Measurements from ENCODE around the gene FAM20C.

FAM20C gene

GRCh38 chr7:211033-211714 lies 18.8 kb downstream of the FAM20C start:
- no peak for DNase-seq

DNA sequence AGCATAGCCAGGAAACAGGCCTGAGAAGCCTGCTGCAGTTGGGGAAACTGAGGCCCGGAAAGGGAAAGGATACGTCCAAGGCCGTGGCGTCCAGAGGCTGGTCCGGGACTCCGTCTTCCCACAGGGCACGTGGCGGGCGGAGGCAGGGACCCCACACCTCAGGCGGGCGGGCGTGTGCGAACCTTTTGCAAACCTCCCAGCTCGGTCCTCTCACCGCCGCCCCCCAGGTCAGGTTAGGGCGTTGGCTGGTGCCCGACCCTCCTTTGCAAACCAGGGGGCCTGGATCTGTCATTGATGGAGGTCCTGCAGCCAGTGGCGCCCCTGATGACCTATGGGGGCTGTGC lies 19.3 kb downstream of the FAM20C start:
- no peak for DNase-seq

- DNase-seq, result no peak
Observed at GRCh38 chr7:212754-213153, 20.4 kb downstream of the FAM20C start.

- no peak for DNase-seq
Observed at GRCh38 chr7:213324-213993, 21.1 kb downstream of the FAM20C start.

GRCh38 chr7:214410-215212 lies 22.2 kb downstream of the FAM20C start:
- no peak for DNase-seq

DNA sequence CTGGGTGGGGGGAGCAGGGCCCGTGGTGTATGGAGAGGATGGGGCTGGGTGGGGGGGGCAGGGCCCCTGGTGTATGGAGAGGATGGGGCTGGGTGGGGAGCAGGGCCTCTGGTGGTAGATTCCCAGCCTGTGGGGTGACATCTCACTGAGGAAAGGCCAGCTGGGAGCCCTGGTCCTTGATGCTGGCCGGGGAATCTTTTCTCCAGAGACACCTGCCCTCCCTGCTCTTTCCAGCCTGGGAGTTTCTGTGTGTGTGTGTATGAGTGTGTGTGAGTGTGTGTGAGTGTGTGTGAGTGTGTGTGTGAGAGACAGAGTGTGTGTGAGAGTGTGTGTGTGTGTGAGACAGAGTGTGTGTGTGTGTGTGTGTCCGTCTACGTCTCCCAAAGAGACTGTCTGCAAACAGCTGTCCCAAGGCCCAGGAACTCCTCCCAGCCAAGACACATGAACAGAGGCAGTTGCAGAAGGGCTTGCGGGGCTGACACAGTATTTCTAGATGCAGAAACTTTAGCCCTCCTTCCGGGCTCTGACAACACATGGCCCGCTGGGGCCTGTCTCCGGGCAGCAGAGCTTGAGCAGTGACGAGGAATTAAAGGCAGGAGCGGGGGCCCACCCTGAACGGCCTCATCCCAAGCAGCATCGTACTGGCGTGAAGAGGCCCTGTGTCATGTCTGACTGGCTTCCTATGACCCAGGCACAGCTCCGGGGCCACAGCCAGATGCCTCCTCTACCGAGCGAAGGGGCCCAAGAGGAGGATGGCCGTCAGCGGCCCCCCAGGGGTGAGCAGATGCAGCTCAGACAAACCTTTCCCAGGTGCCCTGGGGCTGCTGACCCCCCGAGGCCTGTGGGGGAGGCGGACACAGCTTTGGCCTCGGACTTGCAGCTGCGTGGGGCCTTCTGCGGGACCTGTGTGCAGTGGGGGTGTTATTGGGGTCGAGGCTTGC lies 24.3 kb downstream of the FAM20C start:
- DNase-seq, result no peak

DNA sequence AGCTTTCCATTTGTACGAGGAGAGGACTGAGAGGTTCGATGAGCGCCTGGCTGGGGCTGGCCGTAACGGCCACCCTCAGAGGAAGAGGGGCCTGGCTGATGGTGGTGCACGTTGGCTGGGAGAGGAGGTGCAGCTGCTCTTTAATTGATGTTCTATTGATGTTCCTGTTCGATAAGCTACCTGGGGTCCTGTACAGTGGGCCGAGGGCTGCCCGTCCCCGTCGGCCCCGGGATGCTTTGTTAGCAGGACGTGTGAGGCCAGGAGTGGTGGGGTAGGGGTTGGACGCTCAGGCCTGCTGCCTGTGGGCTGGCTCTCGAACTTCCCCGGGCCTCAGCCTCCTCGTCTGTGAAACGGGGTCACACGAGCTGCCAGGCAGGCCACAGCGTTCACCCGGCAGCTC lies 25.4 kb downstream of the FAM20C start:
- DNase-seq, result no peak

GRCh38 chr7:218316-218715 lies 25.9 kb downstream of the FAM20C start:
- DNase-seq, result no peak

DNA sequence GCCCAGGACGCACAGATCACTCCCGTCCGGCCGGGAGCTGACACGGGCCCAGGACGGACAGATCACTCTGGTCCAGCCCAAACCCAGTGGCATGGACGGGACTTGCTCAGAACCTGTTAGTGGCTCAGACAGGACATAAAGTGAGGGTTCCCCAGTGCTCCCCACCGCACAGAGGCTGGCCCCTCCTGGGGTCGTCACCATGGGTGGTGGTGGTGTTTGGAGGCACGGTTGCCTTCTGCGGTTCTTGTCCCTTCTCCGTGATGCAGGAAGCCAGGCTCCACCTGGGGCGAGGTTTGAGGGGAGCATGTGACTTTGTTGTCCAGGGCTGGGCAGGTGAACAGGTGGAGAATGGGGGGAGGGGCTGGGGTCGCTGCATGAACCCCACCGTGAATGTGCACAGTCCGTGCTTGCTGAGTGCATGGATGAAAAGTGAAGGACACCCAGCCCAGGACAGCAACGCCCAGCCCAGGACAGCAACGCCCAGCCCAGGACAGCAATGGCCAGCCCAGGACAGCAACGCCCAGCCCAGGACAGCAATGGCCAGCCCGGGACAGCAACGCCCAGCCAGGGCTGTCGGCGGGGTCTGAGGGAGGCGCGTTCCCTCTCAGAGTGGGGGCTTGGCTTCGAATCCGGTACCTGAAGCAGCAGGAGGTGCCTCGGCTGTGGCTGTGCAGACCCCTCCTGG lies 26.7 kb downstream of the FAM20C start:
- DNase-seq, result no peak

GRCh38 chr7:219581-220150 lies 27.3 kb downstream of the FAM20C start:
- no peak for DNase-seq

DNA sequence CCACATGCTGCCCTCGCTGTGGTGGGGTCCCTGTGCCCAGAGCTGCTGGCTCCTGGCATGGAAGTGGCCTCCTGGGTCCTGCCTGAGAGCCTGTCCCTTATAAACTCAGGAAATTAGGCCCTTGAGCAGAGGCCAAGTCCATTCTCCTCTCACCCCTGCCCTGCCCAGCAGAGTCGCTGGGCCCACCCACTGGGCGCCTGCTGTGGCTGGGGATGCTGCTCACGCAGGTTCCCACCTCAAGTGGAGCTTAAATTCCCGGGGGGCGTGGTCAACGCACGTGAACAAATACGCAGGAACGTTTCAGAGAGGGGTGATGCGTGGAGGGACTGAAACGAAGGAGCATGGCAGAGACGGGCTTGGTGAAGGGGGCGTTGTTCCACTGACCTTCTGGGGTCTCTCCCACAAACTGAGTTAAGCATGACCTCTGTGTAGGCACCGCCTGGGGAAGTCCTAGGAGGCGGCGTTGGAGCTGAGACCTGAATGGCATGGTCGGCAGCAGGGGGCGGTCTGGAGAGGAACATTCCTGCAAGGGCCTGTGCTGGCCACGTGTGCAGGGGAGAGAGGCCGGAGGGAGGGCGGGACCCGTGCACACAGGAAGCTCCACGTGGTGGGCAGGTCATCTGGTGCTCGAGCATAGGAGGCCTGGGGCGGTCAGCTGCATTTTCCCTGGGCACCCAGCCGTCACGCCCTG lies 27.9 kb downstream of the FAM20C start:
- no peak for DNase-seq

GRCh38 chr7:221978-222715 lies 29.8 kb downstream of the FAM20C start:
- DNase-seq, result no peak

- DNase-seq, result no peak
Observed at GRCh38 chr7:222716-223041, 30.3 kb downstream of the FAM20C start.

DNA sequence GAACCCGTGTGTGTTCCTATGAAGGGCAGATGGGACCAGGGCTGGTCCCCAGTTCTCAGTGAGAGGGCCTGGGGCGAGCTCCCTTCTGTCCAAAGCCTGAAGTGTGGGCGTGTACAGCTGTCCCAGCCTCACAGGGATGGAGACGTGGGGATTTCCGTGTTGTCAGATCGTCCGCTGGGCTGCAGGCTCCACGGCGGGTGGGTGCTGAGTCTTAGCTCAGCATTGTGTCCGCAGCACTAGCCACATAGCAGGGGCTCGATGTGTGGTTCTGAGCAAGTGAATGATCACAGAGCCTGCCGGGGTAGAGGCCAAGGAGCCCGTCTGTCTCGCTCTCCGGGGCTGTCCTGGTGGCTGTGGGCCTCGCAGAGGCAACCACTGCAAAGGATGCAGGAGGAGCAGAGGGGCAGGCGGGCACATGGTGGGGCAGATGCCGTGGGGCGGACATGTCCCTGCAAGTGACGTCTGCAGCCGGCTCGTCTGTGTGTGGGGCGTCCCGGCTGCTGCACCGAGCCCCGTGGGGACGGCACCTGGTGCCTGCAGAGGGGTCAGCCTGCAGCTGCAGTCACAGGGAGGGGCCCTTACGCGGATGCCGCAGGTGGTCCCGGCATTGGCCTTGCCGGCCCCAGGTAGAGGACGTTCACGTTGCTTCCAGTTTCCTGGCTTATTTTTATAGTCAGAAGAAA lies 30.9 kb downstream of the FAM20C start:
- DNase-seq, result no peak

DNA sequence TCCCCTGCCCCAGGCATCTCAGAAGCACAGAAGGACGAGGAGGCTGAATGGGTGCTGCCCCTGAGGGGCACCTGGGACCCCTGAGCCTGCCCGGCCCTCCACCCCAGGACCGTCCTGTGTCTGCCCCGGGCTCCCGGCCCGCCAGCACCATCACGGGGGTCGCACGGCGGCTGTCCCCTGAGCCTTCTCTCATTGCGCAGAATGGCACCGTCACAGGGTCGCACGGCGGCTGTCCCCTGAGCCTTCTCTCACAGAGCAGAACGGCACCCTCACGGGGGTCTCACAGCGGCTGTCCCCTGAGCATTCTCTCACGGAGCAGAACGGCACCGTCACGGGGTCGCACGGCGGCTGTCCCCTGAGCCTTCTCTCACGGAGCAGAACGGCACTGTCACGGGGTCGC lies 31.5 kb downstream of the FAM20C start:
- no peak for DNase-seq

DNA sequence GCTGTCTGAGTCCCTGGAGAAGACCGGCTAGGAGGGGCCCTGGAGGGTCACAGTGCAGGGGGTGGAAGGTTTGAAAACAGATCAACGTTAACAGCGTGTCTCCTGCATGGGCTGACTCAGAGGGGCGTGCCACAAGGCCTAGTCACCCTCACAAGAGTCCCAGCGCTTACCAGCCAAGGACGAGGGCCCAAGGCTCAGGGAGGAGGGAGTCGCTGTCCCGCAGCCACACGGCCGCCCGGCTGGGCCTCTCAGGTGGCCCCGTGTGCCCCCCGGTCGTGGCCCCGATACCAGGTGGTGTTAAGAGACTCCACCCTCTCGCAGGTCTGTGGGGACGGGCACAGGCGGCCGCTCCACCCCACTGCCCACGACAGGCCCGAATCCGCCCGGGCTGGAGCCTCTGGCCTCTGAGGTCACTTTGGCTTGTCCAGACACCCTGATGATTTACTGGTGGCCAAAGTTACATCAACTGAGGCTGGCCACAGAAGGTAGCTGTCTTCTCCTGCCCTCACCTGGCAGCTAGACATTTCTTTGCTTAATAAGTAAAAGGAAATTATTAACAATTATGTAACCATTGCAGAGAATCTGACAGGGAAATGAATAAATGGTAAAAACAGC lies 34.0 kb downstream of the FAM20C start:
- DNase-seq, result no peak

- DNase-seq, result no peak
Observed at GRCh38 chr7:227926-228325, 35.6 kb downstream of the FAM20C start.

DNA sequence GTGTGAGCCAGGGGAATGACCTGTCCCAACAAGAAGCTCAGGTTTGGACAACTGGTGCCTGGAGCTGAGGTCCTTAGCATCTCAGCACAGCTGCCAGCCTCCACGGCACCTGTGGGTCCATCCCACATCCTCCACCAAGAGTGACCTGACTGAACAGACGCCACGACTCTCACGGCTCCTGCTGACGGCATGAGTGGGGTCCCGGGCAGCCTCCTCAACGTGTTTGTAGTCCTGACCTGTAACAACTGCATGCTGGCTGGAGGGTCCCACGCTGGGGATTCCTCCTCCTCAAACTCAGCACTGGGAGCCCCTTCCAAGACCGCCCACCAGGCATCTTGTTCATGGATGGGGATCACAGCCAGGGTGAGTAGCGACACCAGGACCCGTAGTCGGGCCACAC lies 36.2 kb downstream of the FAM20C start:
- DNase-seq, result no peak

GRCh38 chr7:229184-229964 lies 37.0 kb downstream of the FAM20C start:
- no peak for DNase-seq
